Measurements from ENCODE around the gene MCU.

- no peak for TF ChIP-seq CTCF (IDR thresholded peaks at IDR 0.05)
- TF ChIP-seq POLR2A (IDR thresholded peaks at IDR 0.05) = no peak
- no peak for TF ChIP-seq POLR2AphosphoS5 (IDR thresholded peaks at IDR 0.05; ENCODE audit: insufficient read depth in 1 of 2, low read depth in 1 of 2)
Observed at GRCh38 chr10:72932259-72933015, 240.5 kb downstream of the MCU start.
